Gastrocnemius medialis (tissue), 4 donors: ENCODE results near the gene PARS2. TPM values are rescaled to one million over a fixed set of nuclear protein-coding genes. Genes with fewer than 3 reads are reported as not detected.

Experiments
- ATAC-seq, 2 donors: fragments of 150-250 bp; one replicate each; pipeline ENCODE4 v1.9.1; 2016
- DNase-seq, 2 donors: peaks; one replicate each; pipeline ENCODE4 v3.0.0-alpha.2; 2019
- H3K27ac ChIP-seq, 4 donors: fragments of 200-600 bp; sonication (generic); 1 replicate in 1 of 4; 2 replicates in 3 of 4; pipeline ENCODE4 v1.5.1; 2016 to 2018; ENCODE audit warnings: mild to moderate bottlenecking in 2 of 4, moderate library complexity in 1 of 4
- H3K27me3 ChIP-seq, 3 donors: fragments of 200-600 bp; sonication (generic) in 2 of 3; 1 replicate in 1 of 3; 2 replicates in 2 of 3; pipeline versions ENCODE4 v1.5.1 to v1.6.0; 2016 to 2019; ENCODE audit warnings: mild to moderate bottlenecking in 1 of 3, moderate library complexity in 1 of 3
- H3K36me3 ChIP-seq, 2 donors: fragments of 200-600 bp; sonication (generic) in 1 of 2; one replicate each; pipeline ENCODE4 v1.5.1; 2017 to 2018
- H3K4me1 ChIP-seq, 2 donors: fragments of 200-600 bp; sonication (generic) in 1 of 2; one replicate each; pipeline ENCODE4 v1.5.1; 2016 to 2017; ENCODE audit warnings: mild to moderate bottlenecking in 2 of 2
- H3K4me3 ChIP-seq, 4 donors: fragments of 200-600 bp; sonication (generic) in 3 of 4; 1 replicate in 1 of 4; 2 replicates in 3 of 4; pipeline ENCODE4 v1.5.1; 2016 to 2019; ENCODE audit warnings: mild to moderate bottlenecking in 2 of 4
- H3K9me3 ChIP-seq, 3 donors: fragments of 200-600 bp; sonication (generic) in 2 of 3; 1 replicate in 1 of 3; 2 replicates in 2 of 3; pipeline ENCODE4 v1.5.1; 2016 to 2019
- CTCF ChIP-seq, 5 experiments: fragments of 450-650 bp in 3 of 5; fragments of 200-600 bp in 2 of 5; sonication (generic) in 2 of 5; IDR thresholded peaks in 4 of 5; conservative IDR thresholded peaks in 1 of 5; 1 replicate in 4 of 5; 2 replicates in 1 of 5; pipeline ENCODE4 v1.5.1; 2016 to 2019; ENCODE audit warnings: antibody characterized with exemption in 5 of 5, mild to moderate bottlenecking in 3 of 5, moderate library complexity in 3 of 5
- POLR2A ChIP-seq, 2 donors: fragments of 450-650 bp; IDR thresholded peaks; one replicate each; pipeline ENCODE4 v1.6.1; 2017; ENCODE audit warnings: antibody characterized with exemption in 2 of 2, mild to moderate bottlenecking in 2 of 2, moderate library complexity in 2 of 2
- in situ Hi-C, 4 donors: fragments of 200-750 bp; cut with MboI; loops; one replicate each; pipeline versions ENCODE4 v1.15.0 to v1.8.0; 2017; ENCODE audit warnings: low sequenced_read_pairs in 4 of 4
- intact Hi-C: fragments of 100-400 bp; cut with DNase I; formaldehyde crosslinking; loops from one replicate; pipeline ENCODE4 v1.15.1; 2023; ENCODE audit warnings: low total_unique reads
- total RNA-seq, 4 donors: library from RNA; depleted of rRNA; stranded (reverse); fragments of >200 nt; gene quantifications; one replicate each; pipeline versions ENCODE4 v1.1.0 to v1.2.3, GENCODE V29; 2016

The PARS2 gene
- total RNA-seq, 4 donors from 2014 or later = 4.7 to 8.4 (median 4.9) TPM

- DNase-seq (no peak), ATAC-seq (no peak)
- Histone ChIP-seq H3K27me3 (peaks cover 0 to 2% (median 0%) of the 10 kb centered on the region in 3 donors), H3K9me3 (no peaks in the 10 kb centered on the region), H3K27ac (no peak overlapping the region), H3K4me3 (no peak overlapping the region), H3K36me3 (no peaks in the 10 kb centered on the region), H3K4me1 (no peaks in the 10 kb centered on the region)
- no peak for TF ChIP-seq POLR2A (IDR thresholded peaks at IDR 0.05)
- no peak for TF ChIP-seq CTCF (IDR thresholded peaks at IDR 0.05 in 4 of 5, conservative IDR thresholded peaks at IDR 0.05 in 1 of 5)
- in situ Hi-C loops = loop anchor here in 1 of 4 donors (25.0 kb wide), 2 partner anchors 713 to 913 kb away; partner anchors contain the start of genes TCEANC2 and TMEM59
- intact Hi-C loops = no loop called here
These were observed 10.6 kb upstream of the PARS2 start for GRCh38 chr1:54774820-54775498.

GRCh38 chr1:54772951-54773350 lies 8.6 kb upstream of the PARS2 start:
- intact Hi-C loops = no loop called here

GRCh38 chr1:54768093-54768492 lies 3.8 kb upstream of the PARS2 start:
- TF ChIP-seq POLR2A (IDR thresholded peaks at IDR 0.05) = no peak
- TF ChIP-seq CTCF (IDR thresholded peaks at IDR 0.05 in 4 of 5, conservative IDR thresholded peaks at IDR 0.05 in 1 of 5) = no peak
- H3K36me3 ChIP-seq = no peaks in the 10 kb centered on the region
- no peak overlapping the region for H3K4me3 ChIP-seq
- H3K27ac ChIP-seq = no peak overlapping the region
- no peaks in the 10 kb centered on the region for H3K9me3 ChIP-seq
- DNase-seq (no peak), ATAC-seq (no peak)
- in situ Hi-C loops = loop anchor here in 1 of 4 donors (25.0 kb wide), 2 partner anchors 706 to 906 kb away; partner anchors contain the start of genes TCEANC2 and TMEM59
- peaks cover 6 to 7% of the 10 kb centered on the region in 2 donors for H3K4me1 ChIP-seq
- intact Hi-C loops = no loop called here
- no peaks in the 10 kb centered on the region for H3K27me3 ChIP-seq

More at GRCh38 chr1:54772951-54773350, 8.6 kb upstream of the PARS2 start:
- no peak for DNase-seq
- Histone ChIP-seq H3K4me1 (no peaks in the 10 kb centered on the region), H3K4me3 (no peak overlapping the region), H3K27ac (no peak overlapping the region), H3K36me3 (no peaks in the 10 kb centered on the region), H3K27me3 (no peaks in the 10 kb centered on the region), H3K9me3 (no peaks in the 10 kb centered on the region)
- TF ChIP-seq POLR2A (IDR thresholded peaks at IDR 0.05) (no peak), CTCF (IDR thresholded peaks at IDR 0.05 in 4 of 5, conservative IDR thresholded peaks at IDR 0.05 in 1 of 5) (no peak)
- no peak for ATAC-seq
- in situ Hi-C loops = loop anchor here in 1 of 4 donors (25.0 kb wide), 2 partner anchors 711 to 911 kb away; partner anchors contain the start of genes TCEANC2 and TMEM59

- Histone ChIP-seq H3K36me3 (no peaks in the 10 kb centered on the region), H3K27me3 (no peaks in the 10 kb centered on the region), H3K4me1 (peaks cover 6 to 9% of the 10 kb centered on the region in 2 donors), H3K27ac (no peak overlapping the region), H3K9me3 (no peaks in the 10 kb centered on the region), H3K4me3 (no peak overlapping the region)
- no peak for TF ChIP-seq POLR2A (IDR thresholded peaks at IDR 0.05)
- no peak for TF ChIP-seq CTCF (IDR thresholded peaks at IDR 0.05 in 4 of 5, conservative IDR thresholded peaks at IDR 0.05 in 1 of 5)
- intact Hi-C loops (no loop called here), in situ Hi-C loops (loop anchor here in 1 of 4 donors (25.0 kb wide), 2 partner anchors 705 to 905 kb away; partner anchors contain the start of genes TCEANC2 and TMEM59)
- no peak for DNase-seq
- no peak for ATAC-seq
These were observed 3.2 kb upstream of the PARS2 start for GRCh38 chr1:54767526-54767925.
